HG03196 (cell line): Measurements from ENCODE around the gene CDKN1C.

ENCODE experiments used
- ATAC-seq: cut with Tn5 transposase; IDR thresholded peaks from one replicate; pipeline ENCODE4 v1.9.1; 2021; ENCODE audit not compliant: unreplicated experiment

Gene CDKN1C

GRCh38 chr11:2885678-2886081, at the start of gene CDKN1C:
Gene CDKN1C, minus strand, starts transcription at chr11:2885775. Its CDS starts 319 bp downstream, at chr11:2885456.
- ATAC-seq = peak; percentile 61

DNA sequence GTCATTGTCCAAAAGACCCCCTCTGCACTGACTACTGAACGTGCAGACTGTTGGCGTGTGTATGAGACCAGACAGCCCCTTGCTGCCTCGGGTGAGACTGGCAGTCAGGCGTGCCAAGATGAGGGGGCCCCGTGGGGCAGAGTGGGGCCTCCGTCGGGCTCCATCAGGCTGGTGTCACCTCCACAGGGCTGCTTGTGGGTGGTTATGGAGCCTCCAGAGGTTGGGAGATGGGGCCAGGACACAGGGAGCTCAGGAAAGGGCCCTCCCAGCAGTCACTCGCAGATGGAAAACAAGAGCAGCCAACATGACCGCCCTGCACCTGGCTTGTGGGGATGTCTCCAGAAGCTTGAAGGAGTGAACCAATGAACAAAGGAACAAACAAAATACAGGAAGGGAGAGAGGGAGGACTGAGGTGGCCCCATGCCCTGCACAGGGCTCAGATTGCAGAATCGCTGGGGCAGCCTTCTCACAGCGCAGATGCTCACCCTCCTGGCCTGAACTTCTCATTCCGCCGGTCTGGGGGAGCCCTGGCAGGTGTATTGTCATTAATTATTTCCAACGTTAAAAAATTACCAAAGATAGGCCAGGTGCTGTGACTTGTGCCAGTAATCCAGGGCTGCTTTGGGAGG, 49.1 kb upstream of the CDKN1C start:
- ATAC-seq = no peak

DNA sequence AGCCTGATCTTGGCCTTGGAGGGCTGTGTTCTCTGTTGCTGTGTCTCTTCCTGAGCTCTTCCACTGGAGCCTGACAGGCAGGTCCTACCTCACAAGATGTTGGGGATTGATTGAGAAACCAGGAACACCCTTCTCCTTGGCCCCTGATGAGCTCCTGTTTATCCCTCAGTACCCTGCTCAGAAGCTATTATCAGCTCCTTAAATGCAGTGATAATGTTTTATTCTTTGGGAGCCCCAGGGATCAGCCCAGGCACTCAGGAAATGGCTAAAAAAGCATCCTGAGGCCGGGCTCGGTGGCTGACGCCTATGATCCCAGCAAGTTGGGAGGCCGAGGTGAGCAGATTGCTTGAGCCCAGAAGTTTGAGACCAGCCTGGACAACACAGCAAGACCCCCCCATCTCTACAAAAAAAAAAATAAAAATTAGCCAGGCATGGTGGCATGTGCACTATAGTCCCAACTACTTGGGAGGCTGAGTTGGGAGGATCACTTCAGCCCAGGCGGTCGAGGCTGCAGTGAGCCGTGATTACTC, 48.5 kb upstream of the CDKN1C start:
- ATAC-seq = no peak

DNA sequence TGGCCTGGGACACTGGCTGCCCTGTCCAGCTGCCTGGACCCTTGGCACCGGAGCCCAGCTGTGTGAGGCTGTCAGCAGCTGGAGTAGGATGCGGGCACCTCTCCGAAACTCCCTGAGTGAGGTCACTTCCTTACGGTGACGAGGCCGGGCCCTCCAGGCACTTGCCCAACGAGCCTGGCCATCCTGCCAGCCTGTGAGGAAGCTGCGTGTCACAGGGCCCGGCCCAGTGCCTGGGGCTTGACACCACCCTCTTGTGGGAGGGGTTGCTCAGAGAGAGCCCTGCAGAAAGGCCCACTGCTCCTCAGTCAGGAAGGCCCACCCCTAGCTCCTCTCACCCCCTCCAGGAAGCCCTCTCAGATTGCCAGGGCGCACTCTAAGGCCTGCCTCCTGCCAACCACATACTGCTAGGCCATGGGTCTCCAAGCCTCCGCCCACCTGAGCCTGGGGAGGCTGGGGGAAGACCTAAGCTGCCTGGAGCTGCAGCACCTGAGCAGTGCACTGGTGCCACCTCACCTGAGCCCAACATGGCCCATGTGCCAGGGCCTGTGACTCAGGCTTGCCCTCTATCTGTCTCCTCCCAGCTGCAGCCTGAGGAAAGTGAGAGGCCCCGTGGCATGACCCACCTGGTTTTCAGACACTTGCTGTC, 47.9 kb upstream of the CDKN1C start:
- ATAC-seq = peak; percentile 35

DNA sequence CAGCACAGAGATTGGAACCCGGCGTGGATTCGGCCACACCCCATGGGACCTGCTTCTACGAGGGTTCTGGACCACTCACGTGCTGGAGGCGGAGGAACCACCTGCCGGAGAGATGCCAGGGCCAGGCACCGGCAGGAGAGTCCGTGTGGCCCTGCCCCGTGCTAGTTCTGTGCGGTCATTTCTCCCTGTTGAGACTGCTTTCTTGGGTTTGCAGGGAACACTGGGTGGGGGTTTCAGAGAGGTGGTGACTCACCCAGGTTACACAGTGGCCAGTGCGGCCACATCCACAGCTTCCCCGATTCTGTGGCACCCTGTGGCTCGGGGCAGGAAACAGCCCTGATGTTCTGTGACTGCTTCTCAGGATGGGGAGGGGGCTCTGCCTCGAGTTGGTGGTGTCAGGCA, 47.3 kb upstream of the CDKN1C start:
- no peak for ATAC-seq

- no peak for ATAC-seq
Observed at GRCh38 chr11:2931771-2932738, 46.5 kb upstream of the CDKN1C start.

DNA sequence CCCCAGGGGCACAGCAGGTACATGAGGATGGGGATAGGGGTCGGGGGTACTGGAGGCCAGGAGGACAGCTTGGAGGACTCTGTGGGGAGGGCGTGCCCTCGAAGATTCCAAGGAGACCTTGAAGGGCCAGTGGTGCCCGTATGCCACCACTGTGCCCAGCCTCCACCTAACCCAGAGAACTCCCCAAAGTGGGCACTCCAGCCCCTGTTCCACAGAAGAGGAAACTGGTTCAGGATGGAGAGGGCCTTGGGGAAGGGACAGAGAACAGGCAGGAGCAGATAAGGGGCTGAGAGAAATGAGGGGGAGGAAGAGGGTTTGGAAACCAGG, 45.8 kb upstream of the CDKN1C start:
- no peak for ATAC-seq

DNA sequence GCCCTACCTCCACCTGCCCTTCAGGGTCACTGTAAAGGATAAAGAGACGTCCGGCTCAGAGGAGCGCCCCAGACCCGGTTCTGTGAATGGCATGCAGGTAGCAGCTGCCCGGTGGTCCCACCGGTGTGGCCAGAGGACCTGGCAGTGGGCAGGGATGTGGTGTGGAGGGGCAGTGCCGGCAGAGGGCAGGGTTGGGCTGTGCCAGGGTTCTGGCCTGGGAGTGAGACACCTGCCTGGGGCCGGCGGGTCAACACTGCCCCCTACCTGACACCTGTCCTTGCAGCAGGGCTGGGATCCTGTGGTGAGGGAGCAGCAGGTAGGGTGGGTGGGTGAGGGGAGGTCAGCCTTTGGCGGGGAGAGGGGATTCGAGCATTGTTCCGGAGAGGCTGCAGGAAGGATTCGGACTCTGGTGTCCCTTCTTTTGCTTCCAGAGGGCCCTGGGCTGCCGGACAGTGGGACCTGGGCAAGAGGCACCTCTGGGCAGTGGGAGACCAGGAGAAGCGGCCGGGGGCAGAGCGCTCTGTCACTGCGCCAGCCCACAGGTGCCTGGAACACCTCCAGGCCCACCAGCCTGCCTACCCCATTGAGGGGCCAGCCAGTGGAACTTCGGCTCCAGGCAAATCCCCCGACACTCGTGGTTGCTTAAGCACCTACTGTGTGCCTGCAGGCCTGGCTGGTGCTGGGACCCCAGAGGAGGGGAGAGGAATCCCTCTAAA, 45.3 kb upstream of the CDKN1C start:
- ATAC-seq = peak; percentile 46

DNA sequence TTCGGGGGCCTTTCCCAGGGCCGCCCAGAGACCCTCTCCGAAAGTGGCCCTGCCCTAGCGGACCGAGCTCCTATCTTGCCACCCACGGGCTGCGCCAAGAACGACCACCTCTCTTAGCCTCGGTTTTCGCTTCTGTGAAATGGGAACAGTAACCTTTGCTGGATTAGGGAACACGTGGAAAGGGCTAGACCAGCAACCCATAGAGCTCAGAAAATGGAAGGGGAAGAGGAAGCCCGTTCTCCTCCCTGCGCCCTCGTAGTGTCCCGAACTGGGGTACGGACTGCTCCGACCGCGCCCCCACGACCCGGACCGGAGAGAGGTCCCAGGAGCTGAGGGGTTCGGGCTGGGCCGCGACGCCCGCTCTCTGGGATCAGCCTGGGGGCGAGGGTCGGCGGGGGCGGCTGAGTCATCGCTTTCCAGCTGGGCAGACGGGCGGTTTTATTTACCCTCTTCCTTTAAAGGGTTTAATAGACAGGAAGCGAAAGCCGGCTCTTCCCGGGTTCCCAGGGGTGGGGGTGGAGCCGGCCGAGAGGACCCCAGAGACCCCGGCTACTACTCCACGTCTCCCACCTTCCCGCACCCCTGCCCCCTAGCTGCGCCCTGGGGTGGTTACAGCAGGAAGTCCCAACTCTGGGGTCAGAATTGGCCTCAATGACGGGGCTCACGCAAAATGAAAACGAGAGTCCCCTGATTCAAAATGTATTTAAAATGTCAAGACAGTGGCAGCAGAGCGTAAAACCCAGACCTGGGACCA, 44.6 kb upstream of the CDKN1C start:
- peak; percentile 29 for ATAC-seq

DNA sequence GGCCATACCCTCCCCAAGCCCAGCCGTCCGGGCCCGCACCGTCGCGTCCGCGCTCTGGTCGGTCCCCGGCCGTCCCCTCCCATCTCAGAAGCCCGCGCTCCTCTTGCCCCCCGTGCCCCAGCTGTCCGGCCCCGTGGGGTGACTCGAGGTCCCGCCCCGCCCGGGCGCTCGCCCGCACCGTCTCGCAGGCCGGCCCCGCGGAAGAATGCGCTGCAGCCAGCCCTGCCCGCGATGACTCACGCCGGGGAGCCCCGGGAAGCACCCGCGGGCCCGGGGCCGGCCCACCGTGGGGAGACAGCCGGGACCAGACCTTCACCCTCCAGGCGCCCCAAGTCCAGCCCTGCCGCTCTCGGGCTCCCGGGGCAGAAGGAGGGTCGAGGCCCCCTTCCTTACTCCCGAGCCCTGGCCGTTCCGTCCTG, 44.0 kb upstream of the CDKN1C start:
- no peak for ATAC-seq

DNA sequence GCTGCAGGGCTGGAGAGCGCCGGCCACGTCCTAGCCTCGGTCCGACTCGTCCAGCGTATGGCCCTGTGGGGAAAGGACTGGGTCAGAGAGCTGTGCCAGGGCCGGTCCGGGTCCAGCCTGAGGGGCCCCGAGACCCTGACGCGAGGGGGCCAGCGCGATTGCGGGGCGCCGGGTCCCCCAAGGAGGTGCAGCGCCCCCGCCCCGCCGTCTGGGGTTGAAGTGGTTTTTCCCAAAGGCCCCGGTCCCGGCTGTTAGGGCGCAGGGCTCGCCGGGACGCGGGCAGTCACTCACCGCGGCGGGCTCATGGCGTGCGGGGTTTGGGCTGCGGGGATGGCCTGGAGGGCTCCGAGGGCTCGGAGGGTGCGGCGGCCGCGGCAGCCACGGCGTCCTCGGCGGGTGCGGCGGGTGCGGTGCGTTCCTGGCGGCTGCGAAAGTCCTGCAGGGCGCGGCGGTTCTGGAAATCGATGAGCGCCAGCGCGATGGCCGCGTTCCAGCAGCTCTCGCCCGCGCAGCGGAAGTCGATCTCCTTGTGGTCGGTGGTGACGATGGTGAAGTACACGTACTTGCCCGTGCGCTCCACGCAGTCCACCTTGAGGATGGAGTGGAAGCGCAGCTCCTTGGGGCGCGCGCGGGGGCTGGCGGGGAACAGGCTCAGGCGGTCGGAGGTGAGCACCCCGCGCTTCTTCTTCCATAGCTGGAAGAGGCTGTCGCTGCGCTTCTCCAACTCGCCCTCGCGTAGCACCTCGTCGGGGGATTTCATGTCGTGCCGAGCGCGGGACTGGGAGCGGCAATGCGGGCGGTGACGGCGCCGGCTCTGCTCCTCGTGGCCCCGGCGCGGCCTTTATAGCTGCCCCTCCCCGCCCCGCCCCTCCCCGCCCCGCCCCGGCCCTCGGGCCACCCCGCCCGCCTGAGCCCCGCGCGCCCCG, 43.3 kb upstream of the CDKN1C start, which contains the start of gene PHLDA2:
PHLDA2 (minus strand) TSS at position 816 of the 926 bp plus-strand sequence; CDS start at position 760, 56 bp downstream.
- no peak for ATAC-seq

GRCh38 chr11:2927851-2928604, 42.5 kb upstream of the CDKN1C start:
- no peak for ATAC-seq

DNA sequence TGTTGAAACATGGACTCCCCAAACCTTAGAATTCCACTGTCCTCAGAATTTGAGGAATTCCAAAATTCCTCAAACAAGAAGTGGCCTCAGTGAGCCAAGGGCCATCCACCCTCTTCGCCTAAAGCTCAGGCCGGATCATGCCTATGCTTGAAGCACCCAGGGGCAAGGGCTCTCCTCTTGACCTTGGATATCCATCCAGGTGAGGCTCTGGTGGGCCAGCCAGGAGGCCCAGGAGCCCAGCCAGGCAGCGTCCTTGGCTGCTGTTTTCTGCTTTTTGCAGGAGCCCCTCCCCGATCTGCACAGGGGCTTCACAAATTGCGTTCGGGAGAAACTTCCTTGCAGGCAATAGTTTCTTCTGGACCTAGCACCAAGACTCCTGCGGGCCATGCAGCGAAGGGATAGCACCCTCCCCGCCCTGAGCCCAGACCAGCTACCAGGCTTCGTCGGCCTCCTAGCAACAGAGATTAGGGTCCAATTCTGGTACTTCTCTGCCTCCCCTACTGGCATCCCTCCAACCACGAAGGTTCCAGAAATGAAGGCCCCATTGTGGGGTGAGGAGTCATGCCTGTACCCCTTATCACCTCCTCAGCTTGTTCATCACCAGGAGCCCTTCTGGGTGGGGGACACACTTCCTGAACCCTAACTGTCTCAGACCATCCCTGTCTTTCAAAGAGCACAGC, 41.7 kb upstream of the CDKN1C start:
- ATAC-seq = no peak

DNA sequence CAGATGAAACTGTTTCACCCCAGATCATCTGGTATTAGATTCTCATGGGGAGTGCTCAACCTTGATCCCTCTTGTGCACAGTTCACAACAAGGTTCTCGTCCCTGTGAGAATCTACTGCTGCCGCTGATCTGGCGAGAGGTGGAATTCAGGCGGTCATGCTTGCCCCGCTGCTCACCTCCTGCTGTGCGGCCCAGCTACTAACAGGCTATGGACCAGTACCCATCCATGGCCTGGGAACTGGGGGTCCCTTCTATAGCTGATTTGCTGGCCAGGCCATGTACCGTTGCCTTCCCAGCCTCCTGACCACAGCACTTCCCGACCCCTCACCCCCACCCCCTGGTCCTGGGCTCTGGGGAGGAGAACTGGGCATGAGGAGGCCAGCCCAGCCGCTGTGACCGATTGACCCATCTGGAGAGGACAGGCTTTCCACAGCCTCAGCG, 41.1 kb upstream of the CDKN1C start:
- ATAC-seq = no peak

DNA sequence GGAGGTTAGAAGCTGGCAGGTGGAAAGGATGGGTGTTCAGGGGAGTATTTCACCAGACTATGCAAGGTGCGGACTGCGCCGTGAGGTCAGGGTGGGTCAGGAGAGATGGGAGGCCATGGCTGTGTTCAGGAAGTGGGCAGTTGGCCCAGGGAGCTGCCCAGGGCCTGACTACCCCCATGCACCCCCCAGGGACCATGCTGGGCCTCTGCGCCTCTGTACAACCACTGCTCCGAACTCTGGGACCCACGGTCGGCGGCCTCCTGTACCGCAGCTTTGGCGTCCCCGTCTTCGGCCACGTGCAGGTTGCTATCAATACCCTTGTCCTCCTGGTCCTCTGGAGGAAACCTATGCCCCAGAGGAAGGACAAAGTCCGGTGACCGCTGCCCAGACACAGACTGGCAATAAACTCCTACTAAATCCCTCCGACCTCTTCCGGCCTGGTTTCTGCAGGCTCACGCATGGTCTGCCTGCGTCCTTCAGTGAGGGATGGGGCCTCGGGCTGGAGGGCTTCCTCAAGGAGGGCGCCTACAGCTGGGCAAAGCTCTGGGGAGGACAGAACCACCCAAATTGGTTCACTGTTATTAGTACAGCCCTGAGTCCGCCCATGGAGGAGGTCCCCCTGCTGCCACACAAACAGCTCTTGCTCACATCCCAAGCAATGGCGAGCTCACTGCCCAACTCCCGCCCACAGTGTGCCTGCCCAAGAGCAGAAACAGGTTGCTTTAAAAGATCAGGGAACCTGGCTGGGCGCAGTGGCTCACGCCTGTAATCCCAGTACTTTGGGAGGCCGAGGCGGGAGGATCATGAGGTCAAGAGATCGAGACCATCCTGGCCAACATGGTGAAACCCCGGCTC, 39.5 kb upstream of the CDKN1C start:
- no peak for ATAC-seq

- no peak for ATAC-seq
Observed at GRCh38 chr11:2924381-2924780, 38.8 kb upstream of the CDKN1C start.
